ENCODE results near the gene CCDC142. TPM values are rescaled to one million over a fixed set of nuclear protein-coding genes. Genes with fewer than 3 reads are reported as not detected.

Gene CCDC142
- total RNA-seq, 4 donors from 2014 or later: 6.5 to 24.6 (median 14.5) TPM

DNA sequence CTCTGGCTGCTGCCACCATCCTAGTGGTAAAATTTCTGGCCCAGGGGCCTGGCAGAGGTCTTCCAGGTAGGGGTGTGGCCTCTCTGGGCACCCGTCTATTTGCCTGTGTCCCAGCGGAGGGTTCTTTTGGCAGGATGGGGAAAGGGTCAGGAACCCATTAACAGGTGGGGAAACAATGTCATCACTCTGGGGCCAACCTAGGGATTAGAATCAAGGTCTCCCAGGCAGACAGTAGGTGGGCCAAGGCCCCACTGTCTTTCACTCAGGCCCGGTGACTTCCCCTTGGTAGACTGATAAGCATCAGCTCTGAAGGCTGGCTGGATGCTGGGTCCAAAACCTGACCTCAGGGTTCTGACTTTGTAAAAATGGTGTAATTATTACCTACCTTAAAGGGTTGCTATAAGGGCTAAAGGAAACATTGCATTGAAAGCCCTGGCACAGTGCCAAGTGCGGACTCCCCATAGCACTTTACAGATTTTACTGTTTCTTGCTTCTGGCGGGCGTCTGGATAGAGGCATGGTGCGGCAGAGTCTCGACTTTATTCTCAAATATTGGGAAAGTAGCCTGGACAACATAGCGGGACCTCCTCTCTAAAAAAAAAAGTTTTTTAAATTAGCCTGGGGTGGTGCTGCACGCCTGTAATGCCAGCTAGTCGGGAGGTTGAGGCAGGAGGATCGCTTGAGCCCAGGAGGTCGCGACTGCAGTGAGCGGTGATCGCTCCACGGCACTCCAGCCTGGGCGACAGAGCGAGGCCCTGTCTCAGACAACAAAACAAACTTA is 14.4 kb upstream of the CCDC142 start:
- H3K27ac ChIP-seq: no peak overlapping the region
- WGBS, 2 donors: 56 to 58% methylated on average over 12 to 15 of the region's 19 CpGs

DNA sequence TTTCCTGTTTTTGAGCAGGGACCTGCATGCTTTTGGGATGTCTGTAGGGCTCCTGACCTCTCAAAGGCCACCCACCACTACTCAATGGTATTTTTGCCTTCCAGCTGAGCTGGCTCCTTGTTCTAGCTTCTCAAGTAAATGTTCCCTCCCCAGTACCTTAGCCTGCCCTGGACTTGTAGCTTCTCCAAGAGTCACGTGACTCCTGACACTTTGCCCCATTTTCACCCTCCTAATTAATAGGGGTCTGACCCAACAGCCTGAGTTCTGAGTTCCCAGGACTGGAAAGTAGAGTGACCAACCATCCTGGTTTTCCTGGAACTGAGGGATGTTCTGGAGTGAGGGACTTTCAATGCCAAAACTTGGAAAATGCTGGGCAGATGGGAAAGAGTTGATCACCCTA is 12.6 kb upstream of the CCDC142 start:
- 75% methylated on average over 1 of the region's 1 CpG; no CpG with 5 or more reads in 1 of the 2 donors for WGBS, 2 donors
- intact Hi-C loops (cut with DNase I): no loop called here

More for the DNA sequence above, 14.4 kb upstream of the CCDC142 start:
- Histone ChIP-seq H3K9me3 (no peaks in the 10 kb centered on the region), H3K27me3 (peaks cover 7 to 58% (median 20%) of the 10 kb centered on the region in 4 donors), H3K4me3 (peak overlapping the region; percentile 29 to 61 (median 50)), H3K36me3 (peaks cover 2 to 23% (median 6%) of the 10 kb centered on the region in 3 donors), H3K4me1 (peaks cover 25 to 34% (median 29%) of the 10 kb centered on the region in 3 donors)
- DNase-seq: no peak
- intact Hi-C loops (cut with DNase I): no loop called here
- TF ChIP-seq, protein P1, sequence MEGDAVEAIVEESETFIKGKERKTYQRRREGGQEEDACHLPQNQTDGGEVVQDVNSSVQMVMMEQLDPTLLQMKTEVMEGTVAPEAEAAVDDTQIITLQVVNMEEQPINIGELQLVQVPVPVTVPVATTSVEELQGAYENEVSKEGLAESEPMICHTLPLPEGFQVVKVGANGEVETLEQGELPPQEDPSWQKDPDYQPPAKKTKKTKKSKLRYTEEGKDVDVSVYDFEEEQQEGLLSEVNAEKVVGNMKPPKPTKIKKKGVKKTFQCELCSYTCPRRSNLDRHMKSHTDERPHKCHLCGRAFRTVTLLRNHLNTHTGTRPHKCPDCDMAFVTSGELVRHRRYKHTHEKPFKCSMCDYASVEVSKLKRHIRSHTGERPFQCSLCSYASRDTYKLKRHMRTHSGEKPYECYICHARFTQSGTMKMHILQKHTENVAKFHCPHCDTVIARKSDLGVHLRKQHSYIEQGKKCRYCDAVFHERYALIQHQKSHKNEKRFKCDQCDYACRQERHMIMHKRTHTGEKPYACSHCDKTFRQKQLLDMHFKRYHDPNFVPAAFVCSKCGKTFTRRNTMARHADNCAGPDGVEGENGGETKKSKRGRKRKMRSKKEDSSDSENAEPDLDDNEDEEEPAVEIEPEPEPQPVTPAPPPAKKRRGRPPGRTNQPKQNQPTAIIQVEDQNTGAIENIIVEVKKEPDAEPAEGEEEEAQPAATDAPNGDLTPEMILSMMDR (IDR thresholded peaks at IDR 0.05): no peak
- TF ChIP-seq POLR2A (IDR thresholded peaks at IDR 0.05): no peak

DNA sequence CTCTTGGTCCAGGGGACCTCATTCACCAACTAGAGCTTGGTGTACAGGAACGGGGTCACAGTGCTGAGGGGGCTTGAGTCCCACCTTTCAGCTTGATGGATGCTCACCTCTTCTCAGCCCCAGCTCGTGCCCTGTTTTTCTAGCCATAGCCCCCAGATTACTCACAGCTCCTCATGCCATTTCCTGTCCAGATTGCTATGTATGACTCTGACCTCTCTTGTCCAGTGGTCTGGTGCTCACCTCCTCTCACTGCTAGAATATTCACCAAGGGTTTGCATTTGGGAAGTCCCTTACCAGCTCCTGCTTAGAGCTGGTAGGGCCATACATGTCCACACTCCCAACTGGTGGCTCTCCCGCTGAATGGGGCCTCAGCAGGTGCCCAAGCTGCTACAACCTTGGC is 10.7 kb upstream of the CCDC142 start:
- Histone ChIP-seq H3K36me3 (peaks cover 20 to 59% (median 21%) of the 10 kb centered on the region in 3 donors), H3K27ac (no peak overlapping the region), H3K4me3 (no peak overlapping the region), H3K27me3 (peaks cover 0 to 21% (median 7%) of the 10 kb centered on the region in 4 donors), H3K9me3 (no peaks in the 10 kb centered on the region), H3K4me1 (peaks cover 10 to 14% (median 13%) of the 10 kb centered on the region in 3 donors)
- TF ChIP-seq, protein P1 (IDR thresholded peaks at IDR 0.05): no peak
- TF ChIP-seq POLR2A (IDR thresholded peaks at IDR 0.05): no peak
- intact Hi-C loops (cut with DNase I): no loop called here
- DNase-seq: no peak
- 85% methylated on average over 3 of the region's 3 CpGs for WGBS, 2 donors

More for the DNA sequence above, 12.6 kb upstream of the CCDC142 start:
- no peak for TF ChIP-seq POLR2A (IDR thresholded peaks at IDR 0.05)
- TF ChIP-seq, protein P1 (IDR thresholded peaks at IDR 0.05): no peak
- Histone ChIP-seq H3K36me3 (peaks cover 18 to 41% (median 19%) of the 10 kb centered on the region in 3 donors), H3K27ac (no peak overlapping the region), H3K4me1 (peaks cover 22 to 30% (median 25%) of the 10 kb centered on the region in 3 donors), H3K4me3 (no peak overlapping the region), H3K27me3 (peaks cover 7 to 40% (median 20%) of the 10 kb centered on the region in 4 donors), H3K9me3 (no peaks in the 10 kb centered on the region)
- no peak for DNase-seq

DNA sequence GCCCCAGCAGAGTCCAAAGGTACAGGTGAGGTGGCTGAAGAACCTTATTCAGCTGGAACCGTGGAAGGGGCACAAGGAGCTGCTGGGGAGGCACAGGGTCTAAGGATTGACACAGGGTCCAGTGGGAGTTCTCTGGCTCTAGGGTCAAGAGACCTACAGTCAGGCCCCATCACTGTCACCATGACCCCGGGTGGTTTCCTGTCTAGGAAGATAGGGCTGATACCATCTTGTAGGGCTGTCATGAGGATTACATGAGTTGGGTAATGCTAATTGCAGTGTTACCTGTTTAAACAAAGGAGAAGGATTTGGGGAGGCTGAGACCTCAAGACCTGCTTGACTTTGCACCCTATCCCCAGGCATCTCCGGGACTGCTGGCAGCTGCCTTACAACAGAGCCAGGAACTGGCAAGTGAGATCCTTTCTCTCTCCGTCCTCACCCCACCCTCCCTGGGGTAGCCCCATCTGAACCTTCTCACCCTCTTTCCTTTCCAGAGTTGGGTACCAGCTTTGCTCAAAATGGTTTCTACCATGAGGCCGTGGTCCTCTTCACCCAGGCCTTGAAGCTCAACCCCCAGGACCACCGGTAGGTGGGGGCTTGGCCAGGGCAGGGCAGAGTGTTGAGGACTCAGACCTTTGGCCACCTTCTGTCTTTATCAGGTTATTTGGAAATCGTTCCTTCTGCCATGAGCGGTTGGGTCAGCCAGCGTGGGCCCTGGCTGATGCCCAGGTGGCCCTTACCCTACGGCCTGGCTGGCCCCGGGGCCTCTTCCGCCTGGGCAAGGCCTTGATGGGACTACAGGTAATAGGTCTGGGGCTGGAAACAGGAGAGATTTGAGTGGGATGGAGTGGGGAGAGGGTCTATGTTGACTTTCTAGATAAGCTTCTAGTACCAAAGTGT is 9.1 kb upstream of the CCDC142 start:
- H3K4me3 ChIP-seq: no peak overlapping the region
- DNase-seq: no peak
- H3K27me3 ChIP-seq: peaks cover 0 to 5% (median 0%) of the 10 kb centered on the region in 4 donors
- H3K36me3 ChIP-seq: peaks cover 20 to 75% (median 21%) of the 10 kb centered on the region in 3 donors
- intact Hi-C loops (cut with DNase I): no loop called here
- H3K27ac ChIP-seq: no peak overlapping the region
- H3K4me1 ChIP-seq: no peaks in the 10 kb centered on the region
- TF ChIP-seq, protein P1 (IDR thresholded peaks at IDR 0.05): no peak
- no peak for TF ChIP-seq POLR2A (IDR thresholded peaks at IDR 0.05)
- H3K9me3 ChIP-seq: no peaks in the 10 kb centered on the region
- 88 to 92% methylated on average over 5 to 8 of the region's 12 CpGs for WGBS, 2 donors
